Measurements from ENCODE around the gene HSP90B1. TPM values are rescaled to one million over a fixed set of nuclear protein-coding genes. Genes with fewer than 3 reads are reported as not detected.
A peak's percentile ranks its signal among the peaks of the same experiment; 100 is the strongest.

HSP90B1 gene
- total RNA-seq, 1 experiment from 2014 or later, result 864 TPM

- TF ChIP-seq, protein P1, sequence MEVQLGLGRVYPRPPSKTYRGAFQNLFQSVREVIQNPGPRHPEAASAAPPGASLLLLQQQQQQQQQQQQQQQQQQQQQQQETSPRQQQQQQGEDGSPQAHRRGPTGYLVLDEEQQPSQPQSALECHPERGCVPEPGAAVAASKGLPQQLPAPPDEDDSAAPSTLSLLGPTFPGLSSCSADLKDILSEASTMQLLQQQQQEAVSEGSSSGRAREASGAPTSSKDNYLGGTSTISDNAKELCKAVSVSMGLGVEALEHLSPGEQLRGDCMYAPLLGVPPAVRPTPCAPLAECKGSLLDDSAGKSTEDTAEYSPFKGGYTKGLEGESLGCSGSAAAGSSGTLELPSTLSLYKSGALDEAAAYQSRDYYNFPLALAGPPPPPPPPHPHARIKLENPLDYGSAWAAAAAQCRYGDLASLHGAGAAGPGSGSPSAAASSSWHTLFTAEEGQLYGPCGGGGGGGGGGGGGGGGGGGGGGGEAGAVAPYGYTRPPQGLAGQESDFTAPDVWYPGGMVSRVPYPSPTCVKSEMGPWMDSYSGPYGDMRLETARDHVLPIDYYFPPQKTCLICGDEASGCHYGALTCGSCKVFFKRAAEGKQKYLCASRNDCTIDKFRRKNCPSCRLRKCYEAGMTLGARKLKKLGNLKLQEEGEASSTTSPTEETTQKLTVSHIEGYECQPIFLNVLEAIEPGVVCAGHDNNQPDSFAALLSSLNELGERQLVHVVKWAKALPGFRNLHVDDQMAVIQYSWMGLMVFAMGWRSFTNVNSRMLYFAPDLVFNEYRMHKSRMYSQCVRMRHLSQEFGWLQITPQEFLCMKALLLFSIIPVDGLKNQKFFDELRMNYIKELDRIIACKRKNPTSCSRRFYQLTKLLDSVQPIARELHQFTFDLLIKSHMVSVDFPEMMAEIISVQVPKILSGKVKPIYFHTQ (CRISPR knock-in tag; IDR thresholded peaks at IDR 0.05), result no peak
- TF ChIP-seq ATF3 (CRISPR knock-in tag; conservative IDR thresholded peaks at IDR 0.05), result no peak
- TF ChIP-seq ZNF121 (CRISPR knock-in tag; IDR thresholded peaks at IDR 0.05), result no peak
- TF ChIP-seq, protein P2, sequence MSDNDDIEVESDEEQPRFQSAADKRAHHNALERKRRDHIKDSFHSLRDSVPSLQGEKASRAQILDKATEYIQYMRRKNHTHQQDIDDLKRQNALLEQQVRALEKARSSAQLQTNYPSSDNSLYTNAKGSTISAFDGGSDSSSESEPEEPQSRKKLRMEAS (CRISPR knock-in tag; IDR thresholded peaks at IDR 0.05), result peak; percentile 77
- no peak for TF ChIP-seq ESRRA (CRISPR knock-in tag; IDR thresholded peaks at IDR 0.05; ENCODE audit: borderline replicate concordance)
- TF ChIP-seq ZNF416 (CRISPR knock-in tag; IDR thresholded peaks at IDR 0.05), result no peak
- TF ChIP-seq GTF2I (CRISPR knock-in tag; conservative IDR thresholded peaks at IDR 0.05), result no peak
- no peak for TF ChIP-seq ZBTB21 (CRISPR knock-in tag; IDR thresholded peaks at IDR 0.05; ENCODE audit: borderline replicate concordance)
- no peak for TF ChIP-seq FOXK1 (CRISPR knock-in tag; IDR thresholded peaks at IDR 0.05)
Measured at GRCh38 chr12:103956509-103957027, 26.4 kb downstream of the HSP90B1 start (continued).

DNA sequence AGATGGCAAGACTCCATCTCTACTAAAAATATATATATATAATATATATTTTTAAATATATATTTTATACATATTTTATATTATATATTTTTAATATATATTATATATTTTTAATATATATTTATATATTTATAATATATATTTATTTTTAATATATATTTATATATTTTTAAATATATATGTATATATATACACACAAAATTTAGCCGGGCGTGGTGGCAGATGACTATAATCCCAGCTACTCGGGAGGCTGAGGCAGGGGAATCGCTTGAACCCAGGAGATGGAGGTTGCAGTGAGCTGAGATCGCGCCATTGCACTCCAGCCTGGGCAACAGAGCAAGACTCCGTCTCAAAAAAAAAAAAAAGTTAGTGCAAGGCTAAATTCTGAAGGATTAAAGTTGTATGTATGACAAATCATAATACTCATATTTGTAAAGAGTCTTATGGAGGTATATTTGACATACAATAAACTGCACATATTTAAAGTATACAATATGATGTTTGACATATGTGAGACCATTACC, 27.7 kb downstream of the HSP90B1 start:
- peaks cover 21% of the 10 kb centered on the region for H3K4me1 Mint-ChIP-seq
- no peaks in the 10 kb centered on the region for H3K27me3 Mint-ChIP-seq (ENCODE audit: low read depth)
- H3K36me3 Mint-ChIP-seq, result peaks cover 12% of the 10 kb centered on the region
- peak overlapping the region; percentile 100; the same call in 1 of the 2 replicates for H3K27ac Mint-ChIP-seq
- peak overlapping the region; percentile 79 for H3K4me3 Mint-ChIP-seq
- DNase-seq (ENCODE audit: low spot score) (no peak), ATAC-seq (no peak)
- CTCF ChIA-PET, result no interaction called here
- POLR2A ChIA-PET, result no interaction called here
- no peaks in the 10 kb centered on the region for H3K9me3 Mint-ChIP-seq
- TF ChIP-seq ETV6 (CRISPR knock-in tag; IDR thresholded peaks at IDR 0.05) (no peak), ZNF671 (CRISPR knock-in tag; IDR thresholded peaks at IDR 0.05) (no peak), NFYB (CRISPR knock-in tag; conservative IDR thresholded peaks at IDR 0.05; ENCODE audit: low read depth) (no peak), HMGA2 (CRISPR knock-in tag; IDR thresholded peaks at IDR 0.05) (peak; percentile 96), ZNF121 (CRISPR knock-in tag; IDR thresholded peaks at IDR 0.05) (peak; percentile 72; the same call in 1 of the 2 replicates)

DNA sequence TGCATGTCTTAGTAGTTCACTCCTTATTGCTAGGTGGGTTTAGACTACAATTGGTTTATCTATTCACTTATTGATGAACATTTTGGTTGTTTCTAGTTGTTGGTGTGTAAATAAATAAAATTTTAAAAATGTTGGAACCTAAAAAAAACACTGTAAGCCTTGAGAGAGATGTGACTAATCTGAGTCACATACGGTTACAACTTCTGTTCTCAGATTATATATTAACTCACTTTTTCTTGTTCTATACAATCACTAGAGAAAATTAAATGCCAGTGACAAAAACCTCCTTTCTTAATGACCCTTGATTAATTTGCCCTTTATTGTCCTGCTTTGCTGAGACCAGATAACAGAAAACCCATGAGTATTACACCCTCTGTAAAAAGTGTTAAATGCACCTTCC, 28.4 kb downstream of the HSP90B1 start:
- CTCF ChIA-PET, result no interaction called here
- ATAC-seq, result no peak
- TF ChIP-seq, protein P3, sequence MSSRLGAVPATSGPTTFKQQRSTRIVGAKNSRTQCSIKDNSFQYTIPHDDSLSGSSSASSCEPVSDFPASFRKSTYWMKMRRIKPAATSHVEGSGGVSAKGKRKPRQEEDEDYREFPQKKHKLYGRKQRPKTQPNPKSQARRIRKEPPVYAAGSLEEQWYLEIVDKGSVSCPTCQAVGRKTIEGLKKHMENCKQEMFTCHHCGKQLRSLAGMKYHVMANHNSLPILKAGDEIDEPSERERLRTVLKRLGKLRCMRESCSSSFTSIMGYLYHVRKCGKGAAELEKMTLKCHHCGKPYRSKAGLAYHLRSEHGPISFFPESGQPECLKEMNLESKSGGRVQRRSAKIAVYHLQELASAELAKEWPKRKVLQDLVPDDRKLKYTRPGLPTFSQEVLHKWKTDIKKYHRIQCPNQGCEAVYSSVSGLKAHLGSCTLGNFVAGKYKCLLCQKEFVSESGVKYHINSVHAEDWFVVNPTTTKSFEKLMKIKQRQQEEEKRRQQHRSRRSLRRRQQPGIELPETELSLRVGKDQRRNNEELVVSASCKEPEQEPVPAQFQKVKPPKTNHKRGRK (CRISPR knock-in tag; IDR thresholded peaks at IDR 0.05; ENCODE audit: borderline replicate concordance), result no peak
- TF ChIP-seq ZNF121 (CRISPR knock-in tag; IDR thresholded peaks at IDR 0.05) (no peak), NFYB (CRISPR knock-in tag; conservative IDR thresholded peaks at IDR 0.05; ENCODE audit: low read depth) (no peak), ZNF263 (CRISPR knock-in tag; IDR thresholded peaks at IDR 0.05; ENCODE audit: low read depth) (no peak), ZMAT4 (CRISPR knock-in tag; IDR thresholded peaks at IDR 0.05) (no peak), ZNF416 (CRISPR knock-in tag; IDR thresholded peaks at IDR 0.05) (no peak)
- TF ChIP-seq, protein P4, sequence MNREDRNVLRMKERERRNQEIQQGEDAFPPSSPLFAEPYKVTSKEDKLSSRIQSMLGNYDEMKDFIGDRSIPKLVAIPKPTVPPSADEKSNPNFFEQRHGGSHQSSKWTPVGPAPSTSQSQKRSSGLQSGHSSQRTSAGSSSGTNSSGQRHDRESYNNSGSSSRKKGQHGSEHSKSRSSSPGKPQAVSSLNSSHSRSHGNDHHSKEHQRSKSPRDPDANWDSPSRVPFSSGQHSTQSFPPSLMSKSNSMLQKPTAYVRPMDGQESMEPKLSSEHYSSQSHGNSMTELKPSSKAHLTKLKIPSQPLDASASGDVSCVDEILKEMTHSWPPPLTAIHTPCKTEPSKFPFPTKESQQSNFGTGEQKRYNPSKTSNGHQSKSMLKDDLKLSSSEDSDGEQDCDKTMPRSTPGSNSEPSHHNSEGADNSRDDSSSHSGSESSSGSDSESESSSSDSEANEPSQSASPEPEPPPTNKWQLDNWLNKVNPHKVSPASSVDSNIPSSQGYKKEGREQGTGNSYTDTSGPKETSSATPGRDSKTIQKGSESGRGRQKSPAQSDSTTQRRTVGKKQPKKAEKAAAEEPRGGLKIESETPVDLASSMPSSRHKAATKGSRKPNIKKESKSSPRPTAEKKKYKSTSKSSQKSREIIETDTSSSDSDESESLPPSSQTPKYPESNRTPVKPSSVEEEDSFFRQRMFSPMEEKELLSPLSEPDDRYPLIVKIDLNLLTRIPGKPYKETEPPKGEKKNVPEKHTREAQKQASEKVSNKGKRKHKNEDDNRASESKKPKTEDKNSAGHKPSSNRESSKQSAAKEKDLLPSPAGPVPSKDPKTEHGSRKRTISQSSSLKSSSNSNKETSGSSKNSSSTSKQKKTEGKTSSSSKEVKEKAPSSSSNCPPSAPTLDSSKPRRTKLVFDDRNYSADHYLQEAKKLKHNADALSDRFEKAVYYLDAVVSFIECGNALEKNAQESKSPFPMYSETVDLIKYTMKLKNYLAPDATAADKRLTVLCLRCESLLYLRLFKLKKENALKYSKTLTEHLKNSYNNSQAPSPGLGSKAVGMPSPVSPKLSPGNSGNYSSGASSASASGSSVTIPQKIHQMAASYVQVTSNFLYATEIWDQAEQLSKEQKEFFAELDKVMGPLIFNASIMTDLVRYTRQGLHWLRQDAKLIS (CRISPR knock-in tag; IDR thresholded peaks at IDR 0.05; ENCODE audit: borderline replicate concordance), result no peak

More for the DNA sequence above, 28.4 kb downstream of the HSP90B1 start:
- peaks cover 24% of the 10 kb centered on the region for H3K4me1 Mint-ChIP-seq
- H3K27ac Mint-ChIP-seq, result no peak overlapping the region
- DNase-seq (ENCODE audit: low spot score), result no peak
- no peaks in the 10 kb centered on the region for H3K9me3 Mint-ChIP-seq
- peak overlapping the region; percentile 48 for H3K4me3 Mint-ChIP-seq
- H3K27me3 Mint-ChIP-seq (ENCODE audit: low read depth), result no peaks in the 10 kb centered on the region
- peaks cover 9% of the 10 kb centered on the region for H3K36me3 Mint-ChIP-seq
- POLR2A ChIA-PET, result no interaction called here
